HEK293 (cell line): ENCODE results near the gene FIG4.

Source experiments
- ZNF2 ChIP-seq: fragments of 450-650 bp; formaldehyde crosslinking; IDR thresholded peaks from 2 replicates; pipeline ENCODE4 v1.5.1; 2016; ENCODE audit warnings: missing biosample characterization, missing genetic modification characterization
- ZNF530 ChIP-seq: fragments of 450-650 bp; formaldehyde crosslinking; IDR thresholded peaks from 2 replicates; pipeline ENCODE4 v1.5.1; 2016; ENCODE audit warnings: low read depth, missing biosample characterization, missing genetic modification characterization
- ZNF707 ChIP-seq: fragments of 450-650 bp; formaldehyde crosslinking; IDR thresholded peaks from 2 replicates; pipeline ENCODE4 v1.5.1; 2016; ENCODE audit warnings: missing biosample characterization, missing genetic modification characterization
- TF ChIP-seq, protein P1 (sequence below): fragments of 450-650 bp; formaldehyde crosslinking; IDR thresholded peaks from 2 replicates; pipeline ENCODE4 v1.5.1; 2016; ENCODE audit warnings: missing biosample characterization, missing genetic modification characterization

DNA sequence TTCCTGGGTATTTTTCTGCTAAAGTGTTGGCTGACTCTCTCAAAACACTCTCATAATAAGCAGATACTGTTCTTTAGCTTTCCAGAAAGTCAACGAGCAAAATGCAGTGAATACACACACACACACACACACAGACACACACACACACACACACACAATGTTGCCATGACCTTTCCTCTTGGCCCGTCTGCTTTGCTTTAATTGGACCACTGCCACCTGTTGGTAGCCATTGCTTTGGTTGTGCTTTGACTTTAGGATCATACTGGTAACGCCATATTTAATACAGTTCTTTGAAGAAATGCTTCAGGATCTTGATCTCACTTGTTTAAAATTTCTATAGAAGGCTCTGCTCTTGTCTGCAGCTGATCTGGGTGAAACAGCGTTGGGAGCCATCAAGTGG lies 4.4 kb downstream of the FIG4 start:
- TF ChIP-seq ZNF530 (tag by site-specific recombination): no peak
- TF ChIP-seq ZNF707: no peak
- TF ChIP-seq, protein P1, sequence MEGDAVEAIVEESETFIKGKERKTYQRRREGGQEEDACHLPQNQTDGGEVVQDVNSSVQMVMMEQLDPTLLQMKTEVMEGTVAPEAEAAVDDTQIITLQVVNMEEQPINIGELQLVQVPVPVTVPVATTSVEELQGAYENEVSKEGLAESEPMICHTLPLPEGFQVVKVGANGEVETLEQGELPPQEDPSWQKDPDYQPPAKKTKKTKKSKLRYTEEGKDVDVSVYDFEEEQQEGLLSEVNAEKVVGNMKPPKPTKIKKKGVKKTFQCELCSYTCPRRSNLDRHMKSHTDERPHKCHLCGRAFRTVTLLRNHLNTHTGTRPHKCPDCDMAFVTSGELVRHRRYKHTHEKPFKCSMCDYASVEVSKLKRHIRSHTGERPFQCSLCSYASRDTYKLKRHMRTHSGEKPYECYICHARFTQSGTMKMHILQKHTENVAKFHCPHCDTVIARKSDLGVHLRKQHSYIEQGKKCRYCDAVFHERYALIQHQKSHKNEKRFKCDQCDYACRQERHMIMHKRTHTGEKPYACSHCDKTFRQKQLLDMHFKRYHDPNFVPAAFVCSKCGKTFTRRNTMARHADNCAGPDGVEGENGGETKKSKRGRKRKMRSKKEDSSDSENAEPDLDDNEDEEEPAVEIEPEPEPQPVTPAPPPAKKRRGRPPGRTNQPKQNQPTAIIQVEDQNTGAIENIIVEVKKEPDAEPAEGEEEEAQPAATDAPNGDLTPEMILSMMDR: no peak
- no peak for TF ChIP-seq ZNF2 (tag by site-specific recombination)
